T-helper 2 cell treated with Interferon-gamma antibody and Interleukin-4, amounts not matched to agents 100 ng/mL and 5 ng/mL, for 36 hours (primary cell): Measurements from ENCODE around the gene CNIH3. TPM values are rescaled to one million over a fixed set of nuclear protein-coding genes. Genes with fewer than 3 reads are reported as not detected.

Source experiments
- intact Hi-C: fragments of 100-400 bp; cut with micrococcal nuclease; formaldehyde crosslinking; loops from one replicate; pipeline ENCODE4 v1.15.1; 2023
- total RNA-seq: library from RNA; stranded (reverse); gene quantifications from 2 replicates; pipeline ENCODE4 v1.2.3, GENCODE V29; 2022

CNIH3 gene
- total RNA-seq, 1 donor from 2014 or later: 1.2 TPM

DNA sequence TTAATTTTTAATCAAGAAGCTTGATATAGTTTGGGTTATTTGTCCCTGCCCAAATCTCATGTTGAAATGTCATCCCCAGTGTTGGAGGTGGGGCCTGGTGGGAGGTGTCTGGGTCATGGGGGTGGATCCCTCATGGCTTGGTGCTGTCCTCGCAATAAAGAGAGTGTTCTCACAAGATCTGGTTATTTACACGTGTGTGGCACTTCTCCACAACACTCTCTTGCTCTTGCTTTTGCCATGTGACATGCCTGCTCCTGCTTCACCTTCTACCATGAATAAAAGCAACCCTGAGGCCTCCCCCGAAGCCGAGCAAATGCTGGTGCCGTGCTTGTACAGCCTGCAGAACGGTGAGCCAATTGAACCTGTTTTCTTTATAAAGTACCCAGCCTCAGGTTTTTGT is 2.6 kb upstream of the CNIH3 start:
- intact Hi-C loops: no loop called here

DNA sequence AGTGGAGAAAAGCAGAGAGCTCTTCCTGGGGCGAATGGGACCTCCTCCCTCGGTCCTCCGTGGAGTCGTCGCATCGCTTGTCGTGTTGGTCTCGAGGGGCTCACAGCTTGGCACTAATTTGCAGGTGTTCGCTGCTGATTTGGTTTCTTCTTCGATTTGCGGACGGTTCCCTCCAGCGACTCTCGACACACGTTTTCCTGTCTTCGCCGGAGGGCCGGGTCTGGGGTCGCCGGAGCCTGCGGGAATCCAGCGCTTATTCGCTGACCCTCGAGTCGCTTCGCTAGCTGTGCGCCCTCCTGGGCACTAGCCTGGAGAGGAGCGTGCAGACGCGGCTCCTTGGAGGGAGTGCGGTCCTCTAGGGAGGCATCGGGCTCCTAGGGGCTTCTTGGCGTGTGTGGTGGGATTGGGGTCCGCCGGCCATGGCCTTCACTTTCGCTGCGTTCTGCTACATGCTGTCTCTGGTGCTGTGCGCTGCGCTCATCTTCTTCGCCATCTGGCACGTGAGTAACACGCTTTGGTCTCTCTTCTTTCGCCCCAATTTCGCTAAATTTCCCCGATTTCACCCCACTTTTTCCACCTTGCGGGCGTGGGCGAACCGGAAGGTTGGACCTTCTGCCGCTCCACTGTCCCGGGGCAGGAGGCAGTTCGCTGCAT is 766 bp downstream of the CNIH3 start:
- intact Hi-C loops: loop anchor here (1.0 kb wide), 1 partner anchor 7 kb away; no protein-coding TSS in a partner anchor

DNA sequence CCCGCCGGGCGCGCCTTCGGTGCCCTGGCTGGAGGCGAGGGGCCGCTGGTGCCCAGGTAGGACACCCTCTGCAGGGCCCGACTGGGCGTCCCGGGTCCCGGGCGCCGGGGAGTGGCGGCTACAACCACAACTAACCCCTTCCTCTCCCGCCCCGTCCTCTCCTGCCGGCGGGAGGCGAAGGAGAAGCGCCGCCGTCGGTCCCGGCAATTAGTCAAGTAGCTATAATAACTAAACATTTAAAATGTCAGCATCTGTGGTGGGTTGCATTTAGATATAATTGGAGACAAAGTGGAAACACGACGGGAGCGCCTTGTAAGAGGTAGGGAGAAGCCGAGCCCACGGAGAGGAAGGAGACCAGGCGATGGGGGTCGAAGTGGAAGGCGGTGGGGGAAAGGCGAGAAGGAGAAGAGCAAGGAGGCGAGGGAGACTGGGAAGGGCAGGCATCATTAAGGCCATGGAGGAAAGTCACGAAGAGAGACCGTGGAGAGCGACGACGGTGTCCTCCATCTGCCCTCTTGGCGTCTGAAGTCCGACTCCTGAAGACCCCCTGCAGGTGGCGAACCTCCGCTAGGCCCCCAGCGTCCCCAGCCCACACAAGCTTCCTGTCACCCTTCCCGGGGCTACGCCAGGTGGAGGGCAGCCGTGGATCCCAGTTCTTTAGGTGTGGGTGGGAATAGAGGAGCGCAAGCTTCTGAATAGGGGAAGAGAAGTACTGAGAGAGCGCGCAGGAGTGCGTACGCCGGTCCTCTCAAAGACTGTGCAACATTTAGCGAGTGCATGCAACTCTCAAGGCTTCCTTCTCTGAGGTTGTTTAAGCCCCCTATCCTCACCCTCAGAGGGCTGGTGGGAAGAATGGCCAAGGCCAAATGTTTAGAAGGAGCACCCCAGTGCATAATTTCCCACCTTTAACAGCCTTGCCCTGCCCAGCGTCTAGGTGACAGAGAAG is 1.6 kb downstream of the CNIH3 start:
- intact Hi-C loops: no loop called here

DNA sequence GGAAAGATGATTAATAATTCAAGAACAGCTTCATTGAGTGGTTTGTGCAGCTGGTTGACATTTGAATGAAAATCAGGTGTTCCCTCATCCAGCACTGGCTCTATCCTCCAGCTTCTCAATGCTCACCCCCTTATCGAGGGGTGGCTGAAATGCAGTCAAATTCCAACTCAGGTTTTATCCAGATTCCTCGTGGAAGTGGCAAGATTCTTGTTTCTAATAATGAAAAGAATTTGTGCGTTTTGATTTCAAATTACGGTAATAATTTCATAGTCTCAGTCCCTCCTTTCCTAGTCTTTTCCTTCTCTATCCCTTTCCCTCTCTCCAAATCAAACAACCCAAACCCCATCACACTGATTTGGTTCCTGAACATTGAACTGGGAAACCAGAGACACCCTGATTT is 3.1 kb downstream of the CNIH3 start:
- intact Hi-C loops: no loop called here

- intact Hi-C loops: loop anchor here (5.0 to 10.0 kb wide), 6 partner anchors 108 to 1377 kb away; partner anchors contain the start of genes DEGS1, NVL, SDE2 and SRP9
These were observed 4.0 kb downstream of the CNIH3 start for GRCh38 chr1:224620105-224620504.

DNA sequence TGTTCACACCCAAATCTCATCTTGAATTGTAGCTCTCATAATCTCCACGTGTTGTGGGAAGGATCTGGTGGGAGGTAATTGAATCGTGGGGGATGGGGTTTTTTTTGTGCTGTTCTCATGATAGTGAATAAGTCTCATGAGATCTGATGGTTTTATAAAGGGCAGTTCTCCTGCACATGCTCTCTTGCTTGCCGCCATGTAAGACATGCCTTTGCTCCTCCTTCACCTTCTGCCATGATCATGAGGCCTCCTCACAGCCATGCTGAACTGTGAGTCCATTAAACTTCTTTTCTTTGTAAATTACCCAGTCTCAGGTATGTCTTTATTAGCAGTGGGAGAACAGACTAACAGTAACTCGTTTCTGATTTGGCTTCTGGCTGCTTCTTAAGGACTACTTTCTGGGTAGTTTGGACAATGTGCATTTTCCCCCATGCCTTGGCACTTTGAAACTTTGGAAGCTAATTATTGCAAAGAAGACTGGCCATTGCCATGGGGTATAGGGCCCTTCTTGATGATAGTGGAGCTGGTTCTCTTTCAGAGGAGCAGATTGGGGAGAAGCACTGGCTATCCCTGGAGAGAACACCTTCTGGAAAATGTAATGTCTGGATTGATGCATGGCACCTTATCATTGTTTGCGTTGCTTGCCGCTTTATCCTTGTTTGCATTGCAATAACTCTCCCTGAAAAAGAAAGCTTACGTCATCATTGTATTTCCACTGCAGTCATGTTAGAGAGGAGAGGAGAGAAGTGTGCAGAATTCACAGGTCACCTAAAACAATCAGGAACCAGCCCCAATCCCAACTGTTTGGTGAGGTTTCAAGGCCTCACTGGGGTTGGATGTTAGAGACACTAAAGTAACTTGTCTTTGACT is 5.9 kb downstream of the CNIH3 start:
- intact Hi-C loops: loop anchor here (2.0 to 10.0 kb wide), 7 partner anchors 110 to 1375 kb away; partner anchors contain the start of genes DEGS1, NVL, SDE2 and SRP9

- intact Hi-C loops: loop anchor here (1.0 to 10.0 kb wide), 8 partner anchors 111 to 1374 kb away; partner anchors contain the start of genes DEGS1, NVL, SDE2 and SRP9
These were observed 6.7 kb downstream of the CNIH3 start for GRCh38 chr1:224622831-224623230.

GRCh38 chr1:224623310-224623714 is 7.2 kb downstream of the CNIH3 start:
- intact Hi-C loops: loop anchor here (1.0 to 10.0 kb wide), 8 partner anchors 111 to 1374 kb away; partner anchors contain the start of genes DEGS1, NVL, SDE2 and SRP9

DNA sequence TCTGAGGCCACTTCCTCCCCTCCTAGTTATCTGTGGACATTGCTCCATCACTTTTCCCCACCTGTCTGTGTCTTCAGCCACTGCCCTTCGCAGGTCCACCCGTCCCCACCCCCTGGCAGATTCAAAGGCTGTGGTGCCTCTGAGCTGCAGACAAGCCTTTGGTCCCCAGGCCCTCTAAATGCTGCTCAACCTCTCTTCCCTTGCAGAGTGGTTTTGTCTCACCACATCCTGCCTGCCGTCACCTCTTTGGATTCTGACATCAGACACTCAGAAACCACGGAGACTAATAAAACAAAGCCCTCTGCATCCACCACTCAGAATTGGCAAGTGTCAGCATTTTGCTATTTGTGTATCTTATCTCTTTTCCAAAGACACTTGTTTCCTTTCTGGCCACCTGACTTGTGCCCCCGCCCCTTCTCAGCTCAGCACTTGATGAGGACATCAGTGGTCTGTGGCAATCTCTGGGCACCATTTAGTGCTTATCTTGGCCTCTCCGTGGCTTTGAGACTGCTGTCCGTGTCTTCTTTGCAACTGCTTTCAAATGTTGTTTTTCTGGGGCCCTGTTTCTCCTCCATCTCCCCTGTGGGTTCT is 7.7 kb downstream of the CNIH3 start:
- intact Hi-C loops: loop anchor here (1.0 to 10.0 kb wide), 13 partner anchors 8 to 1373 kb away; partner anchors contain the start of genes CNIH3, DEGS1, NVL and SDE2

GRCh38 chr1:224624432-224624831 is 8.3 kb downstream of the CNIH3 start:
- intact Hi-C loops: loop anchor here (1.0 to 10.0 kb wide), 11 partner anchors 8 to 1373 kb away; partner anchors contain the start of genes CNIH3, DEGS1, NVL and SDE2

GRCh38 chr1:224626042-224626441 is 9.9 kb downstream of the CNIH3 start:
- intact Hi-C loops: loop anchor here (10.0 kb wide), 2 partner anchors 291 to 631 kb away; partner anchors contain the start of gene NVL

DNA sequence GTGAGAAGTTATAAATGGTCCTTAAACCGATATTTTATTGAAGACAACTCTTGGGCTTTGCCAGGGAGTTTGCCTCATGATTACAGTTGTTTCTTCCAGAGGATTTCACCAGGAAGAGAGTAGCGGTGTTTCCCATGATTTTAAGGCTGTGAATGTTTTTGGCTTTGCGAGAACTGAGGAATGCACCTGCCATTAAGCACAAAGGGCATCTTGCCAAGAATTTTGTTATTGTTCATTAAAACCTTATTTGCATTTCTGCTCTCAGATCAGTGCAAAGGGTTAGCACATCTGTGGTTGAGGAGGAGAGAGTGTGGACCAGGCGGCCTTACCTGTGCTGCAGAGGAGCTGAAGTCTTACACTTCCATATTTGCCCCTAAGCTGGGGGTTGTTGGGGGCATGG is 13.8 kb downstream of the CNIH3 start:
- intact Hi-C loops: loop anchor here (10.0 kb wide), 2 partner anchors 295 to 635 kb away; partner anchors contain the start of gene NVL

- intact Hi-C loops: no loop called here
These were observed 15.5 kb downstream of the CNIH3 start for GRCh38 chr1:224631462-224632115.

GRCh38 chr1:224632381-224632871 is 16.3 kb downstream of the CNIH3 start:
- intact Hi-C loops: no loop called here

DNA sequence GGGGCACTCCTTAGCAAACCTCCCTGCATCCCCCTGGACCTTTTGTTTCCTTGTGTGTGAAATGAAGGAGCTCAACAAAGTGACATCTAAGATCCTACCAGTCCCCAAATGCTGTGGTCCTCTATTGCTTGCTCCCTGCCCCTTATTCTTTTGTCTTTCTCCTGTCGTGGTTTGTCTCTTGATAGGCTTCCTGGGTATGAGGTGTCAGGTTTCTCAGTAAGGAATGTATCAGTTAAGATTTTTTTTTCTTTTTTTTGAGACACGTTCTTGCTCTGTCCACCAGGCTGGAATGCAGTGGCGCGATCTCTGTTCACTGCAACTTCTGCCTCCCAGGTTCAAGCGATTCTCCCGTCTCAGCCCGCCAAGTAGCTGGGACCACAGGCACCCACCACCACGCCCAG is 16.8 kb downstream of the CNIH3 start:
- intact Hi-C loops: no loop called here

GRCh38 chr1:224635356-224635755 is 19.2 kb downstream of the CNIH3 start:
- intact Hi-C loops: no loop called here

DNA sequence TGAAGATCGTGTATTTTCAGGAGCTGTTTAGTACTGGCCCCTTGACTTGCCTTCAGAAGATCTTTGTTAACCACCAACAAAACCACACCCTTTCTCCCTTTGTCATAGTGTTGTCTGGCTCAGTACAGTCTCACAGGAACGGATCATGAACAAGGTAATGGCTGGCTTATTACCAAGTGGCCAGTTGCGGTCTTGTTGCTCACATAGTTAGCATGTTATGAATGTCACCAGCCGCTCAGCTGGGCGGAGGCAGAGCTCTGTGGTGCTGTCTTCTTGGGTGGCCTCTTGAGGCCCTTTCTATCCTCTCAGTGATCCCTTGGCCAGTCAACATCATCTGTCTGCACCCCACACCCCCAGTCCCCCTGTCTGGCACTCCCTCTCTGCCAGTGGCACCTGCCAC is 21.4 kb downstream of the CNIH3 start:
- intact Hi-C loops: loop anchor here (1.0 to 2.0 kb wide), 2 partner anchors 13 to 27 kb away; no protein-coding TSS in a partner anchor

DNA sequence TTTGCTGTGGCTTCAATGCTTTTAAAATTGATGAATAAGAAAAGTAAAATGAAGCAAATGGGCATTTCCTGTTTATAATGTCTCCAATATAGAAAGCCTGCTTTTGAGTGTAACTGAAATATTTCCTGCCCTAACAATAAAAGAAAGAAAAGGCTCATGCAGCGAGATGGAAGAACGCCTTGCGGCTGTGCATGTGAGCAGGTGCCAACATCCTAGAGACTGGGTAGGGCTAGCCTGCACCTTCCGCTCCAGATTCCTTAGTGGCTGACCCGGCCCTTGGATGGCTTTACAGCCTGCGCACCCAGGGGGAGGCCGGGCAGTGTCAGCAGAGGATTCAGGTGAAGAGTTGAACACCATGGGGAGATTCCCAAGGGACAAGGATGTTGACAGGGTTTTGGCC is 21.8 kb downstream of the CNIH3 start:
- intact Hi-C loops: loop anchor here (1.0 to 2.0 kb wide), 2 partner anchors 14 to 27 kb away; no protein-coding TSS in a partner anchor

GRCh38 chr1:224639426-224639975 is 23.4 kb downstream of the CNIH3 start:
- intact Hi-C loops: no loop called here
